OCI-LY1 (cell line): Measurements from ENCODE around the gene MTG2.

Experiments
- CTCF ChIP-seq: fragments of 200-600 bp; sonication (generic), shearing (Covaris generic); IDR thresholded peaks from 2 replicates; pipeline ENCODE4 v1.5.1; 2017; ENCODE audit warnings: mild to moderate bottlenecking, antibody characterized with exemption, low read length, moderate library complexity, mixed read lengths
- EZH2 ChIP-seq: fragments of 200-600 bp; sonication (generic), shearing (Covaris generic); IDR thresholded peaks from 2 replicates; pipeline ENCODE4 v1.8.0; 2017; ENCODE audit warnings: borderline replicate concordance, mixed run types, mild to moderate bottlenecking, antibody characterized with exemption, low read length, moderate library complexity, mixed read lengths

GRCh38 chr20:62174021-62174804, 8.6 kb upstream of the MTG2 start:
- TF ChIP-seq EZH2 = no peak
- TF ChIP-seq CTCF = no peak
